ENCODE data around the gene ELL.

GRCh38 chr19:18514800-18515682 lies 6.8 kb downstream of the ELL start:
- no peak for TF ChIP-seq POLR2AphosphoS5 (IDR thresholded peaks at IDR 0.05; ENCODE audit: borderline replicate concordance, low read depth, low read length)
- TF ChIP-seq EZH2 (IDR thresholded peaks at IDR 0.05), result no peak

Measured in SK-N-MC (cell line).